GM19035 (cell line): ENCODE results near the gene CGNL1.

ENCODE experiments used
- ATAC-seq: cut with Tn5 transposase; IDR thresholded peaks from one replicate; pipeline ENCODE4 v1.9.1; 2021; ENCODE audit not compliant: unreplicated experiment

The CGNL1 gene

GRCh38 chr15:57565311-57565710, 189.0 kb downstream of the CGNL1 start:
- no peak for ATAC-seq

- ATAC-seq = no peak
These were observed 190.5 kb downstream of the CGNL1 start for GRCh38 chr15:57566834-57567233.

- ATAC-seq = no peak
These were observed 191.6 kb downstream of the CGNL1 start for GRCh38 chr15:57567891-57568290.

- ATAC-seq = no peak
These were observed 192.0 kb downstream of the CGNL1 start for GRCh38 chr15:57568299-57568698.

- ATAC-seq = no peak
These were observed 194.0 kb downstream of the CGNL1 start for GRCh38 chr15:57570340-57570739.

- ATAC-seq = no peak
These were observed 194.7 kb downstream of the CGNL1 start for GRCh38 chr15:57570994-57571393.

- no peak for ATAC-seq
These were observed 195.4 kb downstream of the CGNL1 start for GRCh38 chr15:57571725-57572124.

GRCh38 chr15:57572468-57572867, 196.2 kb downstream of the CGNL1 start:
- no peak for ATAC-seq

GRCh38 chr15:57573151-57573550, 196.8 kb downstream of the CGNL1 start:
- ATAC-seq = no peak

- ATAC-seq = no peak
These were observed 199.1 kb downstream of the CGNL1 start for GRCh38 chr15:57575363-57575762.

- no peak for ATAC-seq
These were observed 202.1 kb downstream of the CGNL1 start for GRCh38 chr15:57578288-57578900.

GRCh38 chr15:57580428-57580827, 204.1 kb downstream of the CGNL1 start:
- no peak for ATAC-seq

- ATAC-seq = no peak
These were observed 204.6 kb downstream of the CGNL1 start for GRCh38 chr15:57580866-57581265.

GRCh38 chr15:57582090-57582489, 205.8 kb downstream of the CGNL1 start:
- no peak for ATAC-seq

GRCh38 chr15:57583282-57583681, 207.0 kb downstream of the CGNL1 start:
- ATAC-seq = no peak

GRCh38 chr15:57583720-57584119, 207.4 kb downstream of the CGNL1 start:
- ATAC-seq = no peak

- no peak for ATAC-seq
These were observed 210.5 kb downstream of the CGNL1 start for GRCh38 chr15:57586661-57587424.

- no peak for ATAC-seq
These were observed 213.0 kb downstream of the CGNL1 start for GRCh38 chr15:57589281-57589680.

GRCh38 chr15:57589754-57590153, 213.4 kb downstream of the CGNL1 start:
- ATAC-seq = no peak

GRCh38 chr15:57591237-57591821, 215.0 kb downstream of the CGNL1 start:
- no peak for ATAC-seq

- no peak for ATAC-seq
These were observed 215.6 kb downstream of the CGNL1 start, which contains the start of gene MYZAP for GRCh38 chr15:57591822-57592367. Gene MYZAP (plus strand): TSS chr15:57591904. CDS start chr15:57592035, 131 bp downstream.

- ATAC-seq = no peak
These were observed 216.1 kb downstream of the CGNL1 start for GRCh38 chr15:57592426-57592825.
